ENCODE results near the gene SORCS2. TPM values are rescaled to one million over a fixed set of nuclear protein-coding genes. Genes with fewer than 3 reads are reported as not detected.

The SORCS2 gene
- polyA plus RNA-seq, 1 donor from 2014 or later: 1.0 TPM

DNA sequence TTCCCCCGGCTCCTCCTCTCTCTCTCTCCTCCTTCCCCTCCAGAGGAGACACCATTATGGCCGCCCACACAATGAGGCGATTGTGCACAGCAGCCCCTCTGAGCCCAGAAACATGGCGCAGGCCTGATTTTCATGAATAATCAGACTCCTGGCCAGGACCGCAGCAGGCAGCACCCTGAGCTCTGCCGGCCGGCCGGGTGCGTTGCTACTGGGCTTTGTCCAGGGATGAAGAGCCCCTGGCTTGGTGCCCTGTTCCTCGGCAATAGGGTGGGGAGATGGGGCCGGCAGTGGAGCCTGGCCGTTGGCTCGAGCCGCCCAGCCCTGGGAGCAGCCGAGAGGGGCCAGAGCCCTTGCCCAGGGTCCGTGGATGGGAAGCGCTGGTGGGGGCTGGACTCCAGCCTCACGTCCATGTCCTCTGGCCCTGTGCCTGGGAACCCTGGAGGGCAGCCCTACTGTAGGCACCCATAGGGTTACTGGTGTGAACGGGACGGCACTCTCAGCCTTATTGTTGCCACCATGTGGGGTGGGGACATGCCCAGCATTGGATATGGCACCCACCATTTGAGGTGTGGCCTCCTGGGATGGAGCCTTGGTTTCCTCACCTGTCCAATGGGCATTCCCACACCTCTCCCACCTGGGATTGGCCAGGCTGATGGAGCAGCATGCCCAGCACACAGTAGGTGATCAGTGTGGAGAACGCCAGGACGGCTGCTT, 103.0 kb downstream of the SORCS2 start:
- Histone ChIP-seq H3K27ac (ENCODE audit: low read length) (no peak overlapping the region), H3K79me2 (replicated peaks; ENCODE audit: insufficient read depth, low read length) (no peaks in the 10 kb centered on the region), H2AFZ (ENCODE audit: low read depth, low read length) (no peak overlapping the region), H4K20me1 (ENCODE audit: insufficient read depth) (no peaks in the 10 kb centered on the region), H3F3A (ENCODE audit: insufficient read depth, low read length, poor library complexity, severe bottlenecking) (no peaks in the 10 kb centered on the region), H3K4me3 (ENCODE audit: low read length) (no peak overlapping the region), H3K27me3 (ENCODE audit: insufficient read depth, low read depth, low read length) (no peaks in the 10 kb centered on the region), H3K9me2 (ENCODE audit: insufficient read depth, low read length) (no peaks in the 10 kb centered on the region), H3K9me3 (ENCODE audit: low read length) (no peaks in the 10 kb centered on the region), H3K36me3 (ENCODE audit: insufficient read depth, low read length) (no peaks in the 10 kb centered on the region), H3K9ac (ENCODE audit: low read length) (no peak overlapping the region), H3K4me2 (ENCODE audit: low read length) (no peak overlapping the region)
- TF ChIP-seq EP300 (conservative IDR thresholded peaks at IDR 0.05; ENCODE audit: poor library complexity, severe bottlenecking) (no peak), TAF1 (IDR thresholded peaks at IDR 0.05; ENCODE audit: low read depth) (no peak), RAD21 (conservative IDR thresholded peaks at IDR 0.05) (no peak), EZH2 (IDR thresholded peaks at IDR 0.05; ENCODE audit: borderline replicate concordance, insufficient read depth, low read length, poor library complexity, severe bottlenecking) (no peak), MXI1 (conservative IDR thresholded peaks at IDR 0.05; ENCODE audit: poor library complexity, severe bottlenecking) (no peak), SMC3 (conservative IDR thresholded peaks at IDR 0.05; ENCODE audit: poor library complexity) (no peak)
- TF ChIP-seq, protein P1, sequence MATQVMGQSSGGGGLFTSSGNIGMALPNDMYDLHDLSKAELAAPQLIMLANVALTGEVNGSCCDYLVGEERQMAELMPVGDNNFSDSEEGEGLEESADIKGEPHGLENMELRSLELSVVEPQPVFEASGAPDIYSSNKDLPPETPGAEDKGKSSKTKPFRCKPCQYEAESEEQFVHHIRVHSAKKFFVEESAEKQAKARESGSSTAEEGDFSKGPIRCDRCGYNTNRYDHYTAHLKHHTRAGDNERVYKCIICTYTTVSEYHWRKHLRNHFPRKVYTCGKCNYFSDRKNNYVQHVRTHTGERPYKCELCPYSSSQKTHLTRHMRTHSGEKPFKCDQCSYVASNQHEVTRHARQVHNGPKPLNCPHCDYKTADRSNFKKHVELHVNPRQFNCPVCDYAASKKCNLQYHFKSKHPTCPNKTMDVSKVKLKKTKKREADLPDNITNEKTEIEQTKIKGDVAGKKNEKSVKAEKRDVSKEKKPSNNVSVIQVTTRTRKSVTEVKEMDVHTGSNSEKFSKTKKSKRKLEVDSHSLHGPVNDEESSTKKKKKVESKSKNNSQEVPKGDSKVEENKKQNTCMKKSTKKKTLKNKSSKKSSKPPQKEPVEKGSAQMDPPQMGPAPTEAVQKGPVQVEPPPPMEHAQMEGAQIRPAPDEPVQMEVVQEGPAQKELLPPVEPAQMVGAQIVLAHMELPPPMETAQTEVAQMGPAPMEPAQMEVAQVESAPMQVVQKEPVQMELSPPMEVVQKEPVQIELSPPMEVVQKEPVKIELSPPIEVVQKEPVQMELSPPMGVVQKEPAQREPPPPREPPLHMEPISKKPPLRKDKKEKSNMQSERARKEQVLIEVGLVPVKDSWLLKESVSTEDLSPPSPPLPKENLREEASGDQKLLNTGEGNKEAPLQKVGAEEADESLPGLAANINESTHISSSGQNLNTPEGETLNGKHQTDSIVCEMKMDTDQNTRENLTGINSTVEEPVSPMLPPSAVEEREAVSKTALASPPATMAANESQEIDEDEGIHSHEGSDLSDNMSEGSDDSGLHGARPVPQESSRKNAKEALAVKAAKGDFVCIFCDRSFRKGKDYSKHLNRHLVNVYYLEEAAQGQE (IDR thresholded peaks at IDR 0.05; ENCODE audit: borderline replicate concordance): no peak
- TF ChIP-seq, protein P2, sequence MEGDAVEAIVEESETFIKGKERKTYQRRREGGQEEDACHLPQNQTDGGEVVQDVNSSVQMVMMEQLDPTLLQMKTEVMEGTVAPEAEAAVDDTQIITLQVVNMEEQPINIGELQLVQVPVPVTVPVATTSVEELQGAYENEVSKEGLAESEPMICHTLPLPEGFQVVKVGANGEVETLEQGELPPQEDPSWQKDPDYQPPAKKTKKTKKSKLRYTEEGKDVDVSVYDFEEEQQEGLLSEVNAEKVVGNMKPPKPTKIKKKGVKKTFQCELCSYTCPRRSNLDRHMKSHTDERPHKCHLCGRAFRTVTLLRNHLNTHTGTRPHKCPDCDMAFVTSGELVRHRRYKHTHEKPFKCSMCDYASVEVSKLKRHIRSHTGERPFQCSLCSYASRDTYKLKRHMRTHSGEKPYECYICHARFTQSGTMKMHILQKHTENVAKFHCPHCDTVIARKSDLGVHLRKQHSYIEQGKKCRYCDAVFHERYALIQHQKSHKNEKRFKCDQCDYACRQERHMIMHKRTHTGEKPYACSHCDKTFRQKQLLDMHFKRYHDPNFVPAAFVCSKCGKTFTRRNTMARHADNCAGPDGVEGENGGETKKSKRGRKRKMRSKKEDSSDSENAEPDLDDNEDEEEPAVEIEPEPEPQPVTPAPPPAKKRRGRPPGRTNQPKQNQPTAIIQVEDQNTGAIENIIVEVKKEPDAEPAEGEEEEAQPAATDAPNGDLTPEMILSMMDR (IDR thresholded peaks at IDR 0.05; ENCODE audit: poor library complexity, severe bottlenecking): no peak

DNA sequence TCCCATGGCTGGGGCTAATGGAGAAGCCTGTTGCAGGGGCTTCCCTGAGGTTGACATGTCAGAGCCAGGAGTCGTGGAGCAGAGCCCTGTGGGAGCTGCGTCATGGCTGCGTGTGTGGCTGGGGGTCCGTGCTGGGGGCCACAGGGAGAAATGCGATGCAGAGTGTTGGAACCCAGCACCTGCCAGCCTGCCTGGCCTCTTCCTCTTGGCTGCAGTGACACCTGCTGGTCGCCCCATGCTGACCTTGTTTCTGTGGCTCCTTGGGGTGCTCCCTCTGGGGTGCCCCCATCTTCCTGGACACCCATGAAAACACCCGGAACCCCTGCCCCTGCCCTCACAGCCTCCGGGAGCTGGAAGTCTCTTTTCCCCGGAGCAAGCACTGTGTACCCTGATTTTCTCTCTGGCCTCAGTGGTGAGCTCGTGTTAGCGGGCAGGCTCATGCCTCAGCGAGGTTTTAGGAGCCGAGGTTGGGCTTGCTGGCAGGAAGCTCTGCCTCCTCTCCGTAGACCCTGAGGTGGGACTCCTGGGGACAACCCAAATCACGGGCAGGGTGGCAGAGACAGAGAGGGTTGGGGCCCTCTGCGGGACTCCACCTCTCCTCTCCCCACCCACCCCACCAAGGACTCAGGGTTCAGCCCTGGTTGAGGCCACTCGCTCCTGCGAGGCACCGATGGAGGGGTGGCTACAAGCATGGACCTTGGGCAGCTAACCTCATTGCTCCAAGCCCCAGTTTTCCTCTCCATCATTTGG, 103.7 kb downstream of the SORCS2 start:
- Histone ChIP-seq H3K4me2 (ENCODE audit: low read length) (no peak overlapping the region), H2AFZ (ENCODE audit: low read depth, low read length) (no peak overlapping the region), H3K27ac (ENCODE audit: low read length) (no peak overlapping the region), H3K9me2 (ENCODE audit: insufficient read depth, low read length) (no peaks in the 10 kb centered on the region), H3K9me3 (ENCODE audit: low read length) (no peaks in the 10 kb centered on the region), H3K36me3 (ENCODE audit: insufficient read depth, low read length) (no peaks in the 10 kb centered on the region), H3K27me3 (ENCODE audit: insufficient read depth, low read depth, low read length) (peaks cover 3% of the 10 kb centered on the region), H3K4me3 (ENCODE audit: low read length) (no peak overlapping the region), H4K20me1 (ENCODE audit: insufficient read depth) (no peaks in the 10 kb centered on the region), H3F3A (ENCODE audit: insufficient read depth, low read length, poor library complexity, severe bottlenecking) (no peaks in the 10 kb centered on the region), H3K9ac (ENCODE audit: low read length) (no peak overlapping the region), H3K79me2 (replicated peaks; ENCODE audit: insufficient read depth, low read length) (no peaks in the 10 kb centered on the region)
- TF ChIP-seq EP300 (conservative IDR thresholded peaks at IDR 0.05; ENCODE audit: poor library complexity, severe bottlenecking) (no peak), RAD21 (conservative IDR thresholded peaks at IDR 0.05) (no peak), EZH2 (IDR thresholded peaks at IDR 0.05; ENCODE audit: borderline replicate concordance, insufficient read depth, low read length, poor library complexity, severe bottlenecking) (no peak), POLR2AphosphoS5 (IDR thresholded peaks at IDR 0.05) (no peak)
- TF ChIP-seq, protein P2 (IDR thresholded peaks at IDR 0.05; ENCODE audit: poor library complexity, severe bottlenecking): peak; percentile 24

Data from neural cell (in vitro differentiated cells).